ENCODE results near the gene N4BP2.
"Not testable (repeated sequence)": the region's sequence is repeated elsewhere in the genome, so short reads cannot be mapped to it uniquely, and the experiment has no call there.

The N4BP2 gene

DNA sequence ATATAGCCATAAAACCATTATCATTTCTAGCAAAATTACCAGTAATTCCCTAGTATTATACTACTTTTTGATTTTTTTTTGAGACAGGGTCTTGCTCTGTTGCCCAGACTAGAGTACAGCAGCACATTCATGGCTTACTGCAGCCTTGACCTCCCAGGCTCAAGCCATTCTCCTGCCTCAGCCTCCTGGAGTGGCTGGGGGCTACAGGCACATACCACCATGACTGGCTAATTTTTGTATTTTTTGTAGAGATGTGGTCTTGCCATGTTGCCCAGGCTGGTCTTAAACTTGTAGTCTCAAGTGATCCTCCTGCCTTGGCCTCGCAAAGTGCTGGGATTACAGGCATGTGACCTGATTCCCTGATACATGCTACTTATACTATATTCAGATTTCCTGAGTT, 13.7 kb downstream of the N4BP2 start:
- Histone ChIP-seq H4K20me1 (ENCODE audit: insufficient read depth, low read length) (no peaks in the 10 kb centered on the region), H2AFZ (ENCODE audit: low read length) (no peak overlapping the region), H3K4me1 (ENCODE audit: insufficient read depth, low read length, severe bottlenecking) (peaks cover 10% of the 10 kb centered on the region), H3F3A (ENCODE audit: insufficient read depth, low read length) (no peaks in the 10 kb centered on the region), H3K27me3 (ENCODE audit: insufficient read depth, low read length) (no peaks in the 10 kb centered on the region), H3K36me3 (ENCODE audit: insufficient read depth, low read length) (peaks cover 31% of the 10 kb centered on the region), H3K9me3 (ENCODE audit: low read length) (no peaks in the 10 kb centered on the region), H3K4me2 (ENCODE audit: low read length) (no peak overlapping the region), H3K4me3 (ENCODE audit: low read depth, low read length, poor library complexity, severe bottlenecking) (no peak overlapping the region), H3K27ac (ENCODE audit: low read depth, low read length, poor library complexity, severe bottlenecking) (no peak overlapping the region), H3K9me2 (ENCODE audit: low read depth, low read length) (no peaks in the 10 kb centered on the region), H3K9ac (ENCODE audit: low read length) (no peak overlapping the region), H3K79me2 (ENCODE audit: insufficient read depth, low read length) (peaks cover 7% of the 10 kb centered on the region)
- TF ChIP-seq EZH2 (IDR thresholded peaks at IDR 0.05; ENCODE audit: borderline replicate concordance, low read length): no peak
- TF ChIP-seq, protein P1, sequence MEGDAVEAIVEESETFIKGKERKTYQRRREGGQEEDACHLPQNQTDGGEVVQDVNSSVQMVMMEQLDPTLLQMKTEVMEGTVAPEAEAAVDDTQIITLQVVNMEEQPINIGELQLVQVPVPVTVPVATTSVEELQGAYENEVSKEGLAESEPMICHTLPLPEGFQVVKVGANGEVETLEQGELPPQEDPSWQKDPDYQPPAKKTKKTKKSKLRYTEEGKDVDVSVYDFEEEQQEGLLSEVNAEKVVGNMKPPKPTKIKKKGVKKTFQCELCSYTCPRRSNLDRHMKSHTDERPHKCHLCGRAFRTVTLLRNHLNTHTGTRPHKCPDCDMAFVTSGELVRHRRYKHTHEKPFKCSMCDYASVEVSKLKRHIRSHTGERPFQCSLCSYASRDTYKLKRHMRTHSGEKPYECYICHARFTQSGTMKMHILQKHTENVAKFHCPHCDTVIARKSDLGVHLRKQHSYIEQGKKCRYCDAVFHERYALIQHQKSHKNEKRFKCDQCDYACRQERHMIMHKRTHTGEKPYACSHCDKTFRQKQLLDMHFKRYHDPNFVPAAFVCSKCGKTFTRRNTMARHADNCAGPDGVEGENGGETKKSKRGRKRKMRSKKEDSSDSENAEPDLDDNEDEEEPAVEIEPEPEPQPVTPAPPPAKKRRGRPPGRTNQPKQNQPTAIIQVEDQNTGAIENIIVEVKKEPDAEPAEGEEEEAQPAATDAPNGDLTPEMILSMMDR (IDR thresholded peaks at IDR 0.05; ENCODE audit: low read length): no peak

GRCh38 chr4:40086421-40086820, 29.8 kb downstream of the N4BP2 start:
- no peaks in the 10 kb centered on the region for H3K9me2 ChIP-seq (ENCODE audit: low read depth, low read length)
- no peaks in the 10 kb centered on the region for H3F3A ChIP-seq (ENCODE audit: insufficient read depth, low read length)
- H3K4me1 ChIP-seq (ENCODE audit: insufficient read depth, low read length, severe bottlenecking): peaks cover 8% of the 10 kb centered on the region
- H3K27ac ChIP-seq (ENCODE audit: low read depth, low read length, poor library complexity, severe bottlenecking): no peak overlapping the region
- no peaks in the 10 kb centered on the region for H4K20me1 ChIP-seq (ENCODE audit: insufficient read depth, low read length)
- H3K4me2 ChIP-seq (ENCODE audit: low read length): no peak overlapping the region
- no peak overlapping the region for H3K9ac ChIP-seq (ENCODE audit: low read length)
- no peaks in the 10 kb centered on the region for H3K9me3 ChIP-seq (ENCODE audit: low read length)
- TF ChIP-seq, protein P1 (IDR thresholded peaks at IDR 0.05; ENCODE audit: low read length): no peak
- TF ChIP-seq EZH2 (IDR thresholded peaks at IDR 0.05; ENCODE audit: borderline replicate concordance, low read length): no peak
- H3K4me3 ChIP-seq (ENCODE audit: low read depth, low read length, poor library complexity, severe bottlenecking): no peak overlapping the region
- no peak overlapping the region for H2AFZ ChIP-seq (ENCODE audit: low read length)
- no peaks in the 10 kb centered on the region for H3K27me3 ChIP-seq (ENCODE audit: insufficient read depth, low read length)
- peaks cover 9% of the 10 kb centered on the region for H3K79me2 ChIP-seq (ENCODE audit: insufficient read depth, low read length)
- 0 out of 2 replicates have a peak, but pooled peaks cover under 1% of the 10 kb centered on the region for H3K36me3 ChIP-seq (ENCODE audit: insufficient read depth, low read length)

- Histone ChIP-seq H3K9me3 (ENCODE audit: low read length) (no peaks in the 10 kb centered on the region), H3K4me2 (ENCODE audit: low read length) (no peak overlapping the region), H3K27ac (ENCODE audit: low read depth, low read length, poor library complexity, severe bottlenecking) (no peak overlapping the region), H3F3A (ENCODE audit: insufficient read depth, low read length) (no peaks in the 10 kb centered on the region), H2AFZ (ENCODE audit: low read length) (no peak overlapping the region), H3K9me2 (ENCODE audit: low read depth, low read length) (no peaks in the 10 kb centered on the region), H3K27me3 (ENCODE audit: insufficient read depth, low read length) (no peaks in the 10 kb centered on the region), H3K9ac (ENCODE audit: low read length) (no peak overlapping the region), H3K79me2 (ENCODE audit: insufficient read depth, low read length) (peaks cover 9% of the 10 kb centered on the region), H3K4me1 (ENCODE audit: insufficient read depth, low read length, severe bottlenecking) (no peaks in the 10 kb centered on the region), H3K4me3 (ENCODE audit: low read depth, low read length, poor library complexity, severe bottlenecking) (no peak overlapping the region), H4K20me1 (ENCODE audit: insufficient read depth, low read length) (no peaks in the 10 kb centered on the region), H3K36me3 (ENCODE audit: insufficient read depth, low read length) (no peaks in the 10 kb centered on the region)
- TF ChIP-seq, protein P1 (IDR thresholded peaks at IDR 0.05; ENCODE audit: low read length): no peak
- TF ChIP-seq EZH2 (IDR thresholded peaks at IDR 0.05; ENCODE audit: borderline replicate concordance, low read length): no peak
Observed at GRCh38 chr4:40087799-40088366, 31.2 kb downstream of the N4BP2 start.

GRCh38 chr4:40093400-40093799, 36.8 kb downstream of the N4BP2 start:
- not testable (repeated sequence) for H4K20me1 ChIP-seq (ENCODE audit: insufficient read depth, low read length); H3K27me3 ChIP-seq (ENCODE audit: insufficient read depth, low read length); H3K9me3 ChIP-seq (ENCODE audit: low read length); H3K9ac ChIP-seq (ENCODE audit: low read length); H3K4me1 ChIP-seq (ENCODE audit: insufficient read depth, low read length, severe bottlenecking); H3K4me2 ChIP-seq (ENCODE audit: low read length); H2AFZ ChIP-seq (ENCODE audit: low read length); H3K9me2 ChIP-seq (ENCODE audit: low read depth, low read length); H3K36me3 ChIP-seq (ENCODE audit: insufficient read depth, low read length); H3K4me3 ChIP-seq (ENCODE audit: low read depth, low read length, poor library complexity, severe bottlenecking); H3K27ac ChIP-seq (ENCODE audit: low read depth, low read length, poor library complexity, severe bottlenecking); H3F3A ChIP-seq (ENCODE audit: insufficient read depth, low read length)
- H3K79me2 ChIP-seq (ENCODE audit: insufficient read depth, low read length): peaks cover 12% of the 10 kb centered on the region

All from OCI-LY1 (cell line).